Left renal cortex interstitium (tissue), 4 donors: ENCODE data around the gene GGACT. TPM values are rescaled to one million over a fixed set of nuclear protein-coding genes. Genes with fewer than 3 reads are reported as not detected.
A peak's percentile ranks its signal among the peaks of the same experiment; 100 is the strongest.

ENCODE experiments used
- DNase-seq, 4 donors: peaks; one replicate each; pipeline ENCODE4 v3.0.0-alpha.2; 2013; ENCODE audit warnings: low read depth in 4 of 4, low spot score in 2 of 4, missing footprints in 1 of 4
- polyA plus RNA-seq, 4 donors: library from polyadenylated mRNA; unstranded; fragments of 120-200 nt; gene quantifications; one replicate each; pipeline ENCODE4 v1.2.1, GENCODE V29; 2013; ENCODE audit not compliant: insufficient read length in 4 of 4

GGACT gene
- polyA plus RNA-seq, 4 donors: 4.7 to 6.8 (median 6.0) TPM

DNA sequence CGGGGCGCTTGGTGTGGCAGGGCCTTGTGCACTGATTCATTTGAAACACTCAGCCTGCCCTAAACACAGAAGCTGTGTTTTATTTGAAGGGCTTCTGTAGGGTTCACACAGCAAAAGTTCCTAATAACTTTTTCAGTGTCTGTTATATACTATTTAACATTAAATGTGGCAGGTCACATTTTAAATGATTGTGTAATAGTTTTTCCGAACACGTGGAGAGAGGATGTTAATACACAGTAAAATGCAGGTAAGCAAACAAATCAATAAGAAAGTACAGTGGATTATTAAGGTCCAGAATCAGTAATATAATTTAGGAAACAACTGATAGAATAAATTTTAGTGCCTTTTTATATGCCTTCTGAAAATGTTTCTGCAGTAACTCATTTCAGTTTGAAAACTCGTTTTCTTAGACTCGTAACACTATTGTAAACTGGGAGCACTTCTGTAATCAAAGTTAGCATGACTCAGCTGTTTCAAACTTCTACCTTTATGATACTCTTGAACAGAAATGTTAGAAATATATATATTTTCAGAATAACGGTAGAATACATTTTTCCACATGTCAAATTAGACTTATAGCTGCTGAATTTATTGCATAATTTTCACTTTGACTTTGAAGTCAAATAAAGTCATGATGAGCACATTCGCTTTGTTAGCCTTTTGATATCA, 70.1 kb downstream of the GGACT start:
- DNase-seq: no peak

DNA sequence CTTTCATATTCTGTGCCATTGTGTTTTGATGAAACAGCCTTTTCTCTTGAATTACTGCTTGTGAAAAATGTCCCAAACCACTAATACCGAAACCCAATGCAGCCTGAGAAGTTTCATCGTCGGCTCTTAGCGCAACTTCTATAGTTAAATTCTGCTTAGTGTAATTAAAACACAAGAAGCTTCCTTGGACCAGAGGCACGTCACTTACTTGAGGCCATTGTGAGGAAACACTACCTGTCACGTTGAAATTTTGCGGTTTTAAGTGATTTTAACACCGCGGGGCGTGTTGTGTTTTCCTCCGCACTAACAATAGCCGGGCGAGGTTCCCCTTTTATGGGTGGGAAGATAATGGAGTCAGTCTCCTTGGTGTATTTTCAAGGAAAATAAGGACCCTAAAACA, 70.9 kb downstream of the GGACT start:
- DNase-seq: no peak

DNA sequence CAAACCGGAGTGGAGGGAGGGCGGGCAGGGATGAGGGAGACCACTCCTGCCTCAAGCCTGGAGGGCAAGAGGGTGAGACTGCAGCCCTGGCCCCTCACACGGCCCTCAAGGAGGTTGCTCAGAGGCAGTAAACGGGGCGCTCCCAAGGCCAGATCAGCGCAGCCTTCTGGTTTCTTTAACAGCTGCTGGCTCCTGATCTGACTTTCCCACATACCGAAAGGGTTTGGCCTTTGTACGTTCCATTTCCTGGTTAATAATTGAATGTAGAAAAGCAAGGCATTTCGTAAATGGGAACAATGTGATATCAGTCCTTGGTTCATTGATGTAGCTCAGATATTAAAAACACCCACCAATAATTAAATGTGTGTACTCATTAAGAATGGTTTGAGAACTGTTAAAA, 71.5 kb downstream of the GGACT start:
- DNase-seq: no peak

DNA sequence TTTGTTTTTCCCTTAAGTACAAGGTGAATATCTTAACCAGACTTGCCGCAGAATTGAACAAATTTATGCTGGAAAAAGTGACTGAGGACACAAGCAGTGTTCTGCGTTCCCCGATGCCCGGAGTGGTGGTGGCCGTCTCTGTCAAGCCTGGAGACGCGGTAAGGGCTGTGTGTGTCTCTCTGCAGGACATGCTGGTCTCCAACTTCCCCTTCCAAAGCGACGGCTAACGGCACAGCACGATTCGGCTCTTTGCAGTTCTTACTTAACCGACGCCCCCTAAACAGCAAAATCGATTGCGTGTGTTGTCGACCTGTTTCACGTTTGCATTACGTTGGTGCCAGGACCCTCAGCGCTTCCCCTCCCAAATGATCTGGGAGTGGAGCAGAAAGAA, 73.2 kb downstream of the GGACT start:
- DNase-seq: no peak

DNA sequence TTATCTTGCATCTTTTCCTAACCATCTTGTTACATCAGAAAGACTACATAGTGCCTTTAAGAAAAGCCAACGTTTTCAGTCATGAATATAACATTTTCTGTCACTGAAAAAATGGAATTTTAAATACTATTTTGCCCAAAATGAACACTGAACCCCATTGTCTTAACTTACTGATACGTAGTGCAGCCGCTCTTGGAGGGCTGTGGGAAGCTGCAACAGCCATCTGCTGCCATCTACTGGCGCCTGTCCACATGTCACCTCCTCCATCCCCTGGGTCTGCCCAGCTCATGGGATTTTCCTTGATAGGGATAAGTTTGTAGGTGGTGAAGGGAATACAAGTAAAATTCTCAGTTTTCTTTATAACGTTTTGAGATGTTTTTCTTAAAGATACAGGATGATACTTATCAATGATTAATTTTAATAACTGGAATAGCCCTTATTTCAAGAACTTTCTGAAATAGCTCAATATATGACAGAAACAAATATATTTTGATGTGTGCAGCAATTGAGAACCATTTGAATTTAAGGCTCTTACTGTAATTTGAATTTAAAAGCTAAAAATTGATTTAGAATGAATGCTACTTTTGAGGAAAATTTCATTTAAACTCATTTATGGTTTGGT, 73.7 kb downstream of the GGACT start:
- DNase-seq: peak in 3 of 4 donors; percentile 51 to 79 (median 58)

DNA sequence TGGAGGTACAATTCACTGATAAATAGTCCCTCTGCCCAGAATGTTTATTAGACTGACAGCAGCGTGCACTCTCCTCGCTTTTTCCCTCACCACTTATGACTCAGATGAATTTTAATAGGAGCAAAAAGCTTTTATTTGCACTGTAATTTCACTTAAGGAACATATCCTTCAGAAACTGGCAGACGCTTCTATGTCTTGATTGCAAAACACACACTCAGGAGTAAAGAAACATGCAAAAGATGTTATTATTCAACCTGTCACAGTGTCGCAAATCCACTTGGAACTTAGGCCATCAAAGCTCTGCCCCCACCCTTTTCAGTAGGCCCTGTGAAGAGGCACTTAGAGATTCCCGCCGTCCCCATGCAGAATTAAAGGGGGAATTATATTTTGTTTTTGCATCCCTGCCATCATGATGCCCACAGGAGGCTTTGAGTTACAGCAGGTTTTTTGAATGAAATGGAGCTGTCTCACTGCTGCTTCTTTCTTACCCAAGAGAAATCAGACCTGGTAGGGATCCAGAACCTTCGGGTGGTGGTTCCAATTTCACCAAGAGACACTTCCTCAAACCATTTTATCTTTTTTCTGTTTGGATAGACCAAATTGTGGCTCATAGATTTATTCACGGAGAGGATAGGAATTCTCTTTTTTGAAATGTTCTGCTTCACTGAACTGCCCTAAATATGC, 74.5 kb downstream of the GGACT start:
- DNase-seq: no peak

DNA sequence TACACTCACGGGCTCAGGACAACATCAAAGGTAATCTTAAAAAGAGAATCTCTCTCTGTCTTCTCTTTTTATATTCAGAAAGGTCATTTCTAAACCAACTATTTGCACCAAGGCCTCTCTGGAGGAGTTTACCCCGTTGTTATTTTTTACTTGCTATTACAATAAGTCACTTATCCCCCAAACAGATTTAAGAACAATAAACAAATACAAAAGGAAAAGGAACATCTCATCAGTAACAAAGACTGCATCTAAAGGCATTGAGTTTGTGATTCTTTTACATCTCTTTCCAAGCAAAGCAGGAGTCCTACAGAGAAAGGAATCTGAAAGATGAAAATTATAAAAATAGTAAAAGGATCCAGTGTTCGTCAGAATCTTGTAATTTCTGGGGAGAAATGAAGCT, 75.4 kb downstream of the GGACT start:
- DNase-seq: no peak

DNA sequence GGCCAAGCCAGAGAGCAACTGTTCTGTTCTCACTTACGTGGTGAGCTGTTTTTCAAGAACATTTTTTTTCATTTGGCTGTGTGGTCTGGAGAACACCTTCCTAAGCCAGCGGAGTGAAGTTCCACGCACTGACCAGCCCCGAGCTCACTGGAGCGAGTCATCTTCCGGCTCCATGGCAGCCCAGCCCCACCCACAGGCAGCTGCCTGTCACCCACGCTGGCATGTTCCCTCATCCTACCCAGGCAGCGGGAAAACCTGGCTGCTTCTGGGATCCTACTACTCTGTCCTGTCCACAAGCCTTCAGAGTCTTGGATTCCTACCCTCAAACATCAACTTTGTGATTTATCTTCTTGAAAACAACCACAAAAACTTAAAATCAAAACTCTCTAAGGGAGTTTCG, 76.2 kb downstream of the GGACT start:
- DNase-seq: no peak

DNA sequence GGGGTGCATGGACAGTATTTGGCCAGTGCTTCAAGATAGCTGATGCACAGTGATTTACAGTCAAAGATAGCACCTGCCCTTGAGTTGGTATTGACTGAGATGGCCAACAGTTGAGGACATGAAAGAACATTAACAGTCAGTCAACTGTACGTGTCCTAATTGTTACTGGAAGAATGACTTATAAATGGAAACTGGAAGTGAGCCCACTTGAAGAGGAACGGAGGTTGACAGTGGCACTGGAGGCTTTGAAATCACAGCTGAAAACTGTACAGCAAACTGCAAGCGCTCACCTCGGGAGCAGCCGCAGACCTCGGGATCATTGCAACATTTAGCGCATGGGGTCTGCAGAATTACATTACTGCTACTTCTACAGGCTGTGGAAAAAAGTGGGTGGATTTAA, 77.1 kb downstream of the GGACT start:
- no peak for DNase-seq

DNA sequence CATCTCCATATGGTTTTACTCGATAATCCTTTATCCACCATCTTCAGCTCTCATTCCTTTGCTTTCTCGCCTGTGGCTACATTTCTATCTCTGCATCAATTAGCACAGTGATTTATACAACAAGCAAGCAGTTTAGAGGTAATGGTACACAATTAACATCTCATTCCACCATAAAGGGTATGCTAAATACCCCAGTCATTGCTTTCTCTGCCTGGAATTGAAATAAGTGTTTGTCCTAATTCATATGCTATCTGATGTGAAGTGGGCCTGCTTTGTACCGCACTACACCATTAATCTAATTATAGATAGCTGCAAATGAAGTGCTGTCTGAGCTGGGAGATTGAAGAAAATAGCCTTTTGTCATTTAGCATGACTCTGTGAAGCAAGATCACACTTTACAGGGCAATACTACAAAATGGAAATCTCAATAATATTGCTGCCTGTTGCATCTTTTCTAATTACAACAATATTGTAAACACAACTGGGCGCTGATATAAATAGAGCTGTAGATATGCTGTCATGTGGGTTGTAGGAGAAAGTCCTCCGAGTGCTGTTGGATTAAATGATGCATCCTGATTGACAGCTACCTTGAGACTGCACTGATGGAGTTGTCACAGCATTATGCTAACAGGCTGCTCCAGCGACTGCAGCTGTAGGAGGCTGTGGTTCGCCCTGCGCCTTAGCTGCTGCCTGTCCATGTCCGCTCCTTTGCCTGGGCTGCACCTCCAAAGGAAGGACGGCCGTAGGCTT, 78.2 kb downstream of the GGACT start:
- no peak for DNase-seq

DNA sequence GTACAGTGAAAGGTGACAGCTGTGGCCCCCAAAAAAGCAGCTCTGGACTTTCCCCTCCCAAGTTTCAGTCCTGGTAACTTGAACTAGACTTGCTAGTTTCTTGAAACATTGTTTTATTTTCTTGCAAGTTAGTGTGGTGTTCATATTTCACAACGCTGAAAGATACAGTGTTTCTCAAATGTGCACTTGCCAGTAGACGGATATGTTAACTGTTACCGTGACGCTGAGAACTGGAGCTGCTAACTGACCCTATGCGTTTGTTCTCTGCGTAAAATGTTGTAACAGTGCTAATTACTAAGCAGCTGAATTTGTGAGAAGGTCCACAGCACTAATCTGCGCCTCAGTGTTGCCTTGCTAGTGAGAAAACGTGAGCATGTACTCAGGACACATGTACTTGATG, 79.6 kb downstream of the GGACT start:
- DNase-seq: no peak

DNA sequence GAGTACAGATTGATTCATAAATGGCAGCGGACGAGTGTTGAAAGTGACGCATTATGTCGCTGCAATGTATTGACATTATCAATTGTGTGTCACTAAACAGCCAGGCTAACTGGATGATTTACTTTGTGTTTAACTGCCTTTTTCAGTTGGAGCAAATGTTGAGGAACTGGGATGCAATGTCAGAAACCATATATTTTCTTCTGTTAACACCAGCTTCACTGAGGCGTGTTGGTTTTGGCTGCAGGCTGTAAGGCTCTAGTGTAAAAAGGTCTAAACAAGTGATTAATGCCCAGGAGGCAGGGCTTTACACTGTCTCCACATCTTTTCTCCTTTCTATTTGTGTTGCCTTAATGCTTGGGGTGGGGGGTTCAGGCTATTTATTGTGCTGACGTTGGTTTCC, 80.1 kb downstream of the GGACT start:
- DNase-seq: peak in 2 of 4 donors; percentile 53 to 62

DNA sequence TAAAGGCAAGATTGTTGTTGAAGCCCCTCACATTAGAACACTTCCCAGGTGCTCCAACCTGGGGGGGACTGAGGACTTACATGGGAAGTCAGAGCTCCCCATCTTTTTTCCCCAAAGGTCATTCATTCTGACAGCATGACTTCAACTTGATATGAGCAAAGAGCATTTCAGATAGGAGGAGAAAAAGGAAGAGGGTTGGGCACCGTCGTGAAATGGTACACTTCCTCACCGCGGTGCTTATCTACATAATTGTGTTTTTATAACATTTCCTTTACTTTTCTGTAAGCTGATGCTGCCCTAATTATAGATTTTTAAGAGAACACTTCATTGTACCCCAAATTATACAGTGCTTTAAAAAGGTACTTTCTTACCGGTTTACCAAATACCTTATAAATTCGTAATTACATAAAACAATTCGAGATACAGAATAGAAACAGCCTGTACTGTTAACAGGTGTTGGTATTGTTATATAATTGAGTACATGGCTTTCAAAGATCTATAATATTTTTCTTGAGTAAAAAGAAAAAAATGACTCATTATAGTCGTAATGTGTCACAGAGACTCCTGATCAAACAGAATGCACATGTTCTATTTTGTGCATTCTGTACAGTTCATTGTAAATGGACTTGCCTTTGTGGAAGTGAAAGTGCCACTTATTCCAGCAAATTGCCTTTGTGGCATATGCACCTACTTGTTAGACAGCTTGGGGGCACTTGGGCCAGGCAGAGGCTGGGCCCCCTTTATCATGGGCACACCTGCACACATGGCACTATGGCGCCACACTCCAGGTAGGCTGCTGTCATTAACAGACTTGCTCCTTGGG, 81.8 kb downstream of the GGACT start:
- DNase-seq: no peak

DNA sequence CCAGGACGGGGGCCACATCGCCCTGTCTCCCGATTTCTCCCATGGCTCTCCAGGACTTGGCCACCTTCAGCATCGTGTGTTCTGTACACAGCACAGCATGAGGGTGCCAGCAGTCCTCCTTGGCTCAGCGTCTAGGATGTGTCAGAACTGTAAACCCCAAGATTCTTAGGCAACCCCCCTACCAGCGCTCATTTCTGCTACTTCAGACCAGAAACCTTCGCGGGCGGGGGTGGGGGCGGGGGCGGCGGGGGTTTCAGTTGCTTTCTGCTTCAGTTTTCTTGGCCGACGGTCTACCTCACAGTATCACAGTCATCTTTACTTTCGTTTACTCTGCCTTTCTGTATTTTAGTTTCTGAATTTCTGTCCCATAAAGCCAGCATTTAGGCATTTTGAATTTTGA, 82.4 kb downstream of the GGACT start:
- DNase-seq: no peak

DNA sequence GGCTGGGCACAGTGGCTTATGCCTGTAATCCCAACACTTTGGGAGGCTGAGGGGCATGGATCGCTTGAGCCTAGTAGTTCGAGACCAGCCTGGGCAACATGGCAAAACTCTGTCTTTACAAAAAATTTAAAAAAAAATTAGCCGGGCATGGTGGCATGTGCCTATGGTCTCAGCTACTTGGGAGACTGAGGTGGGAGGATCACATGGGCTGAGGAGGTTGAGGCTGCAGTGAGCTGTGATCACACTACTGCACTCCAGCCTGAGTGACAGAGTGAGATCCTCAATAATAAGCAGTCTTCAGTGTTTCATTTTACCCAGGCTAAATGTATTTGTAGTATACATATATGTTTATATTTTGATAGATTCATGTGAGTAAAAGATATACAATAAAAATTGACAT, 85.0 kb downstream of the GGACT start:
- no peak for DNase-seq

DNA sequence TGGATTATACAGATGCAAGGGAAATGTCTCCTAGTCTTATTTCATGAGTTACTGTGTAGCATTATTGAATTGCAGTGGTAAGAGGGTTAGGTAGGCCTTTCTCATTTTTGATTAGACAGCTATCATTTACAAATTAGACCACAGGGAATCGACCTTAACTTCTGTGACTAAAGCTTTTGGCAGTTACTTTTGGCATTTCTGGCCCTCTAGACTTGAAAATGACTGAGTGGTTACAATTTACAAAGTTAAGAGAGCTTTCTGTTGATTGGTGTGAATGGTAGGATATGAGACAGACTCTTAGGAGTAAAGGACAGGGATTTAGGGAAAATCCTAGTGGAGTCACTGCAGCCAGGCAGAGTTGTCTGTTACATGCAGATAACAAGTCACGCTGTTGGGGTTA, 86.1 kb downstream of the GGACT start:
- no peak for DNase-seq

DNA sequence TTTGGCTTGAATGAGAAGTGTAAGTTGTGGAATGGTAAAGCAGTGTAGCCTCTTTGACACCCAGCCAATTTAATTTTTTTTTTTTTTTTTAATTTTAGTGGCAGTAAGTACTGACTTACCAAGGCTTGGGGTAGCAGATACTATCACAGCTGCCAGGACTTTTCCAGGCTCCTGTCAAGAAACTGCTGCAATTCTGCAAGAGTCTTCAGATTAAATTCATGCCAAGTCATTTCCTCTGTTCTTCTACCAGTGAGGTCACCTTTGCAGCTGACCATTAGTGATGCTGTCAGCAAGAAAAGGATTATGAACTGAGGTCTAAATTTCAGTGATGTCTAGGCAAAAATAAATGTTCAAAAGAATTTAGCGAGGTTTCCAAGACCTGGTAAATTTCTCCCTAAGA, 91.2 kb downstream of the GGACT start:
- DNase-seq: no peak

DNA sequence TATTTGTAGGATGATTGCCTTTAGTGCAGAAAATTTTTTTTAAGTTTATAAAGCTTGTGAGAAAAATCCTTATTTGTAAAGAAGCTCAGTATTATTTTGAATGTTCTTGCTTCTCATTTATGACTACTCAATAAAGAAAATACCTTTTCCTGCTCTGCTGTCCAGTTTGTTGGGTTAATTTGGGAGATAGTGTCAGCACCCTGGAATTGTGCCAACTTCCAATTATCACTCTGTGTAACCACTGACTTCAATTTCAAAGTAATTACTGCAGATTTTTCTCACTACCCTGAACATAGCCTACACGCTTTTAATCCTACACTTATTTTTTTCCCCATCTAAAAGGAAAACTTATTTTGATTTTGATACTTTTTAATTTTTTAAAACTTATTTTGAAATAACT, 93.1 kb downstream of the GGACT start:
- DNase-seq: no peak

DNA sequence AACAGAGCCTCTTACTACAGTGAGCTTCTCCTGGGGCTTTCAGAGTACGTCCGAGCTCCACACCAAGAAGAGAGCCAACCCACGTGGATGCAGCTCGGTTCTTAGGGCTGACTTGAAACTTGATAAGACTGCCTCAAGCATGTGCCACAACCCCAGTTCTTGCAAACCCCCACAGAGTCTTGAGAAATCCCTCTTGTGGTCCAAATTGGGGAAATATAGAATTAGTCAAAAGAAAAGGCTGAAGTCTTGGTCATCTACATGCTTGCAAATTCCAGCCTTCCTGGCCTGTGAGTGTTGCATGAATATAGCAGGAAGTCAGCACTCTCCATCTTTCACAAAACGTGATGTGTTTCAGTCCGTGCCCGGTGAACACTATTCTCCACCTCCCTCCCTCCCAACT, 95.2 kb downstream of the GGACT start:
- no peak for DNase-seq

DNA sequence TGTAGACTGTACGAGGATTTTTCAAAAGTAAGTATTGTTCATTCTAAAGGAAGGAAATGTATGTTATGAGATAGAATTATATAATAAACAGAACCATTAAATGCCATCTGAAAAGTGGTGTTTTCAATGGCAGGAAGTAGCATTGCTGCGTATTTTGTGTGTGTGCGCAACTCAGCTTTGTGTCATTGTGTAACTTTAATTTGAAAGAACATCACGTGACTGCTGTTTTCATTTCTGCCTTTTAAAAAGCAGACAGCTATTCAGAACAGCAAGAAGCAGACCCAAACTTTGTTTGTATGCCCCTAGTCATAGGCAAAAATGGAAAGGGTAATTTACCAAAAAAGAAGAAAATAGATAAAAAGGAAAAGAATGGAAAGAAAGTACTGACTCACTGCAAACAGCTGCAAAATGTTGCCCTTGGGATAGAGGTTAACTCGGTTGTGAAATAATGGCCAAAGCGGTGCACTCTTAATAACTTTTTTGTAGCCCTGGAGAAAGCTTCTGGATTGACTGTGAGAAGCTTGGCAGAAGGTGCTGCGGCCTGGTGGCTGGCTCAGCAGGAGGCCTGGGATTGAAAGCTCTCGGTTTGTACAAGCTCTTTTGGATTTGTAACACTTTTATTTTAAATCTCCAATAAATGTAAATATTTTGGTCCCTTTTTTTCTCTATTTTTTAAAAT, 97.3 kb downstream of the GGACT start:
- DNase-seq: no peak
